Neural progenitor cell (in vitro differentiated cells): ENCODE data around the gene UBE2D3. TPM values are rescaled to one million over a fixed set of nuclear protein-coding genes. Genes with fewer than 3 reads are reported as not detected.

ENCODE experiments used
- DNase-seq: peaks from one replicate; pipeline ENCODE4 v3.0.0-alpha.2; 2016; ENCODE audit warnings: low spot score
- H2AFZ ChIP-seq: fragments of 200-600 bp; sonication (generic); replicated peaks from 2 replicates; pipeline ENCODE4 v1.6.1; 2016; ENCODE audit warnings: antibody characterized with exemption
- H3F3A ChIP-seq: fragments of 200-600 bp; sonication (generic); 2 replicates; pipeline ENCODE4 v1.6.1; 2016; ENCODE audit warnings: antibody characterized with exemption, low read depth
- H3K27ac ChIP-seq: fragments of 200-600 bp; sonication (generic); 2 replicates; pipeline ENCODE4 v1.5.1; 2016; ENCODE audit warnings: mild to moderate bottlenecking
- H3K27me3 ChIP-seq: fragments of 200-600 bp; sonication (generic); 2 replicates; pipeline ENCODE4 v1.6.1; 2016; ENCODE audit warnings: mild to moderate bottlenecking, moderate library complexity
- H3K36me3 ChIP-seq: fragments of 200-600 bp; sonication (generic); 2 replicates; pipeline ENCODE4 v1.5.1; 2016
- H3K4me1 ChIP-seq: fragments of 200-600 bp; sonication (generic); 2 replicates; pipeline ENCODE4 v1.6.1; 2016; ENCODE audit warnings: mixed run types
- H3K4me2 ChIP-seq: fragments of 200-600 bp; sonication (generic); 2 replicates; pipeline ENCODE4 v1.6.1; 2016
- H3K4me3 ChIP-seq: fragments of 200-600 bp; sonication (generic); 2 replicates; pipeline ENCODE4 v1.5.1; 2016
- H3K79me2 ChIP-seq: fragments of 200-600 bp; sonication (generic); 2 replicates; pipeline ENCODE4 v1.6.1; 2016; ENCODE audit warnings: low read depth
- H3K9ac ChIP-seq: fragments of 200-600 bp; sonication (generic); 2 replicates; pipeline ENCODE4 v1.6.1; 2016
- H3K9me3 ChIP-seq: fragments of 200-600 bp; sonication (generic); 2 replicates; pipeline ENCODE4 v1.5.1; 2016; ENCODE audit warnings: low read depth
- H4K20me1 ChIP-seq: fragments of 200-600 bp; sonication (generic); 2 replicates; pipeline ENCODE4 v1.6.1; 2016; ENCODE audit warnings: low read depth
- H3K27ac Mint-ChIP-seq: 3 replicates; pipeline ENCODE4 v1.8.0; 2021; ENCODE audit warnings: mixed read lengths
- H3K27me3 Mint-ChIP-seq: 2 replicates; pipeline ENCODE4 v1.8.0; 2022; ENCODE audit warnings: low read depth, mild to moderate bottlenecking, inconsistent platforms, moderate library complexity, mixed read lengths; ENCODE audit not compliant: insufficient read depth
- H3K36me3 Mint-ChIP-seq: 3 replicates; pipeline ENCODE4 v1.8.0; 2021; ENCODE audit warnings: mixed read lengths
- H3K4me1 Mint-ChIP-seq: 3 replicates; pipeline ENCODE4 v1.8.0; 2021; ENCODE audit warnings: mixed read lengths
- H3K4me3 Mint-ChIP-seq: 3 replicates; pipeline ENCODE4 v1.8.0; 2021; ENCODE audit warnings: mild to moderate bottlenecking, moderate library complexity, mixed read lengths
- H3K9me3 Mint-ChIP-seq: 3 replicates; pipeline ENCODE4 v1.8.0; 2020; ENCODE audit warnings: mixed read lengths
- EZH2 ChIP-seq: fragments of 200-600 bp; sonication (generic); IDR thresholded peaks from 2 replicates; pipeline ENCODE4 v1.6.1; 2017; ENCODE audit warnings: antibody characterized with exemption, mild to moderate bottlenecking, moderate library complexity
- EZH2phosphoT487 ChIP-seq: fragments of 200-600 bp; sonication (generic); IDR thresholded peaks from 2 replicates; pipeline ENCODE4 v1.6.1; 2017; ENCODE audit warnings: antibody characterized with exemption
- total RNA-seq: library from RNA; depleted of rRNA; stranded (reverse); fragments of >200 nt; gene quantifications from 2 replicates; pipeline ENCODE4 v1.2.3, GENCODE V29; 2015; ENCODE audit warnings: low replicate concordance
- TF ChIP-seq, protein P1 (sequence below): fragments of 200-600 bp; sonication (generic); IDR thresholded peaks from 2 replicates; pipeline ENCODE4 v1.5.1; 2017; ENCODE audit warnings: antibody characterized with exemption, mild to moderate bottlenecking

The UBE2D3 gene
- 472 and 573 TPM in 2 replicates for total RNA-seq

DNA sequence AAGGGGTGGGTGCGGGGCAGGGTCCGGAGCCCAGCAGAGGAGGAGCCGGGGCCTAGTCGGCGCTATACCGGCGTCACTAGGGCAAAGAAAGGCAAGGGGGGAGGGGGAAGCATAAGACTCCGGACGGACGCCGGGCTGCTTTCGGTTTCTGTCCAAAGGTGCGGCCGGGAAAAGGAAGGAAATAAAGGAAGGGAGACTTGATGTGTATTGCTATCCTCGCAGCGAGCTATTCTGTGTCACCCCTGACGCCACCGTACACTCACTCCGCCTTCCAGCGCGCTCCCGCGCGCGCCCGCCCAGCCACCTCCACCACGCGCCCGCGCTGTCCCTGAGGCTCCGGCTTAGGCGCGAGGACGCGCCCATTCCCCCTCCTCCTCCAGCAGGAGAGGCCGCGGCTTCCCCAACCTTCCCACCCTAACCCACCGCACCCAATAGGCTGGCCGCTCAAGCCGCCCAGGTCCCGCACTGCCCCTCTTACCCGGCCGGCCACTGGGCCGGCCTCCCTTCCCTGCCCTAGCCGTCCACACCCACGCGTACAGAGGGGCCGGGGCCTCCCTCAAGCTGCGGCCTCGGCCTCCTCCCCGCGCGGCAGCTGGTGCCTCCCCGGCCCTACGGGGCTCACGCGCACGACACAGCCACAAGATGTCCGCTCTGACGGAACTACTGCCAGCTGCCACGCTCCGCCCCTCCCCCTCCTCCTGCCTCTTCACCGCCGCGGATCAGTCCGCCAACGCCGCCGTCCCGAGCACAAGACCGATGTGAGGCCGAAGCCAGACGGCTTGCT, at the start of gene UBE2D3:
Gene UBE2D3 (minus strand): TSS at position 662 of the 784 bp plus-strand sequence. CDS start 1,043 bp downstream, outside the sequence.
- Histone ChIP-seq H3K27ac (peak within 1 kb of the TSS; percentile 99), H3F3A (peaks cover 38% of the 10 kb centered on the region), H3K4me3 (peak within 1 kb of the TSS; percentile 93), H3K27me3 (no peaks in the 10 kb centered on the region), H3K79me2 (peaks cover 88% of the 10 kb centered on the region), H3K36me3 (no peaks in the 10 kb centered on the region), H3K9ac (peak within 1 kb of the TSS; percentile 98), H3K4me1 (peaks cover 21% of the 10 kb centered on the region), H2AFZ (peak within 1 kb of the TSS; percentile 34), H3K4me2 (peak within 1 kb of the TSS; percentile 79), H3K9me3 (no peaks in the 10 kb centered on the region), H4K20me1 (peaks cover 43% of the 10 kb centered on the region)
- H3K9me3 Mint-ChIP-seq: peaks cover 7% of the 10 kb centered on the region
- H3K4me3 Mint-ChIP-seq: no peak within 1 kb of the TSS
- peaks cover 20% of the 10 kb centered on the region for H3K36me3 Mint-ChIP-seq
- TF ChIP-seq EZH2: no peak
- TF ChIP-seq EZH2phosphoT487: no peak
- TF ChIP-seq, protein P1, sequence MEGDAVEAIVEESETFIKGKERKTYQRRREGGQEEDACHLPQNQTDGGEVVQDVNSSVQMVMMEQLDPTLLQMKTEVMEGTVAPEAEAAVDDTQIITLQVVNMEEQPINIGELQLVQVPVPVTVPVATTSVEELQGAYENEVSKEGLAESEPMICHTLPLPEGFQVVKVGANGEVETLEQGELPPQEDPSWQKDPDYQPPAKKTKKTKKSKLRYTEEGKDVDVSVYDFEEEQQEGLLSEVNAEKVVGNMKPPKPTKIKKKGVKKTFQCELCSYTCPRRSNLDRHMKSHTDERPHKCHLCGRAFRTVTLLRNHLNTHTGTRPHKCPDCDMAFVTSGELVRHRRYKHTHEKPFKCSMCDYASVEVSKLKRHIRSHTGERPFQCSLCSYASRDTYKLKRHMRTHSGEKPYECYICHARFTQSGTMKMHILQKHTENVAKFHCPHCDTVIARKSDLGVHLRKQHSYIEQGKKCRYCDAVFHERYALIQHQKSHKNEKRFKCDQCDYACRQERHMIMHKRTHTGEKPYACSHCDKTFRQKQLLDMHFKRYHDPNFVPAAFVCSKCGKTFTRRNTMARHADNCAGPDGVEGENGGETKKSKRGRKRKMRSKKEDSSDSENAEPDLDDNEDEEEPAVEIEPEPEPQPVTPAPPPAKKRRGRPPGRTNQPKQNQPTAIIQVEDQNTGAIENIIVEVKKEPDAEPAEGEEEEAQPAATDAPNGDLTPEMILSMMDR: no peak
- no peak within 1 kb of the TSS for H3K27ac Mint-ChIP-seq
- DNase-seq: peak; percentile 96
- H3K27me3 Mint-ChIP-seq: peaks cover 3% of the 10 kb centered on the region
- peaks cover 16% of the 10 kb centered on the region for H3K4me1 Mint-ChIP-seq

GRCh38 chr4:102871772-102872171, 44.4 kb upstream of the UBE2D3 start:
- peaks cover 49% of the 10 kb centered on the region for H3K36me3 Mint-ChIP-seq
- H3K9me3 Mint-ChIP-seq: peaks cover 34% of the 10 kb centered on the region
- Histone ChIP-seq H2AFZ (no peak overlapping the region), H3K4me1 (peaks cover 25% of the 10 kb centered on the region), H3K27ac (no peak overlapping the region), H3K36me3 (peaks cover 11% of the 10 kb centered on the region), H3K27me3 (no peaks in the 10 kb centered on the region), H3K9me3 (peaks cover 3% of the 10 kb centered on the region), H3K9ac (no peak overlapping the region), H3F3A (peaks cover 15% of the 10 kb centered on the region), H3K4me2 (no peak overlapping the region), H3K4me3 (no peak overlapping the region), H3K79me2 (peaks cover 92% of the 10 kb centered on the region), H4K20me1 (no peaks in the 10 kb centered on the region)
- peaks cover 12% of the 10 kb centered on the region for H3K27me3 Mint-ChIP-seq
- no peak for DNase-seq
- peaks cover 29% of the 10 kb centered on the region for H3K4me1 Mint-ChIP-seq
- no peak overlapping the region for H3K4me3 Mint-ChIP-seq
- no peak for TF ChIP-seq EZH2
- no peak for TF ChIP-seq EZH2phosphoT487
- TF ChIP-seq, protein P1: no peak
- H3K27ac Mint-ChIP-seq: no peak overlapping the region

- Mint-ChIP-seq H3K36me3 (peaks cover 38% of the 10 kb centered on the region), H3K4me3 (peak overlapping the region; percentile 95), H3K4me1 (peaks cover 33% of the 10 kb centered on the region), H3K27me3 (peaks cover 7% of the 10 kb centered on the region), H3K27ac (peak overlapping the region; percentile 97), H3K9me3 (peaks cover 20% of the 10 kb centered on the region)
- H3K4me1 ChIP-seq: peaks cover 28% of the 10 kb centered on the region
- no peak for DNase-seq
- TF ChIP-seq, protein P1: no peak
- TF ChIP-seq EZH2: no peak
- TF ChIP-seq EZH2phosphoT487: no peak
- H3K4me2 ChIP-seq: peak overlapping the region; percentile 76
- no peaks in the 10 kb centered on the region for H4K20me1 ChIP-seq
- H3K79me2 ChIP-seq: peaks cover 90% of the 10 kb centered on the region
- H3K36me3 ChIP-seq: no peaks in the 10 kb centered on the region
- H3K9me3 ChIP-seq: no peaks in the 10 kb centered on the region
- peak overlapping the region; percentile 98 for H3K27ac ChIP-seq
- H3K4me3 ChIP-seq: peak overlapping the region; percentile 53
- H3F3A ChIP-seq: peaks cover 15% of the 10 kb centered on the region
- H3K27me3 ChIP-seq: no peaks in the 10 kb centered on the region
- H3K9ac ChIP-seq: peak overlapping the region; percentile 70
- peak overlapping the region; percentile 85 for H2AFZ ChIP-seq
Measured at GRCh38 chr4:102869569-102870197, 42.3 kb upstream of the UBE2D3 start.
